Stimulated activated memory B cell treated with anti-CD40 and anti-IgM and Interleukin-4, amounts not matched to agents 10 μg/mL and 1 μg/mL and 100 μg/mL, for 72 hours (primary cell): Measurements from ENCODE around the gene NNMT.

Source experiments
- ATAC-seq: fragments of 150-1000 bp; cut with Tn5 transposase; 2 replicates; pipeline ENCODE4 v1.10.0; 2021
- H3K27ac Mint-ChIP-seq: one replicate; pipeline ENCODE4 v1.8.0; 2022; ENCODE audit warnings: mild to moderate bottlenecking, mixed read lengths
- H3K27me3 Mint-ChIP-seq: one replicate; pipeline ENCODE4 v1.8.0; 2022; ENCODE audit warnings: mixed read lengths
- H3K36me3 Mint-ChIP-seq: one replicate; pipeline ENCODE4 v1.8.0; 2022; ENCODE audit warnings: mixed read lengths
- H3K4me1 Mint-ChIP-seq: one replicate; pipeline ENCODE4 v1.8.0; 2022; ENCODE audit warnings: mixed read lengths
- H3K4me3 Mint-ChIP-seq: one replicate; pipeline ENCODE4 v1.8.0; 2022; ENCODE audit warnings: mild to moderate bottlenecking, moderate library complexity, mixed read lengths
- H3K9me3 Mint-ChIP-seq: one replicate; pipeline ENCODE4 v1.8.0; 2022; ENCODE audit warnings: mixed read lengths

NNMT gene

DNA sequence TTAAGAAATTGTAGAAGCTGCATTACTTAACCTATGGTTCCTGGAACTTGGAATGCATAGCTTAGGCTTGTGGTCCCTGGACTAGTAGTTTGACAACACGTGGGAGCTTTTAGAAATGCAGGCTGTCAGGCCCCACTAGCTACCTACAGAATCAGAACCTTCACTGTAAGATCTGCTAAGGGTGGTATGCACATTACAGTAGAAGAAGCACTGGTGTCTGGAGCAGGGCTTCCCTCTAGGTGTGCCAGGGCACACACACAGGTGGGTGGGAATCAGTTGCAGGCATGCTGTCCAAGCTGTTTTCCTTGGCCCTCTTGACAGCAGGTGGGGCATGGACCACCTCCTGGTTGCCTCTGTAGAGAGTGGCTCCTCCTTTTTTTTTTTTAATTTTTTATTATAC lies 8.8 kb downstream of the NNMT start:
- Mint-ChIP-seq H3K36me3 (no peaks in the 10 kb centered on the region), H3K27ac (no peak overlapping the region), H3K4me1 (no peaks in the 10 kb centered on the region), H3K9me3 (peaks cover 12% of the 10 kb centered on the region), H3K4me3 (no peak overlapping the region), H3K27me3 (peaks cover 45% of the 10 kb centered on the region)
- ATAC-seq: no peak

- Mint-ChIP-seq H3K27ac (no peak overlapping the region), H3K36me3 (no peaks in the 10 kb centered on the region), H3K4me3 (no peak overlapping the region), H3K27me3 (peaks cover 53% of the 10 kb centered on the region), H3K4me1 (no peaks in the 10 kb centered on the region), H3K9me3 (no peaks in the 10 kb centered on the region)
- ATAC-seq: no peak
Observed at GRCh38 chr11:114307524-114308203, 11.5 kb downstream of the NNMT start.

DNA sequence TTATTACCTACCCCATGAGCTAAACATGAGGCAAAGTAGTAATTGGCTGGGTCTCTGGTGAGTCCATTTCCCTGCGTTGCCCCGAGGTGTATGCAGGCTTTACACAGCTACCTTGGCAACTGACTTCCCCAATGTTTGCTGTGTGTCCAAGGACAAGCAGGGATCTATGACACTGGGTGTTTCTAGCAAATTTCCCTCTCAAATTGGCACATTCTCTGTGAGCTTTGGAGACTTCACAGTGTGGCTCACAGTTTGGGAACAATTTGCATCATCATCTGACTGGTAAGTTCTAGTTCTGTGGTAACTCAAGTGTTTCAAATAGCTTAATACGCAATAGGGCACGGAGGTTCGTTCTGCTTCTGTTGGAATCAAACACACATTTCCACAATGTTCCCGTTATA lies 12.5 kb downstream of the NNMT start:
- no peaks in the 10 kb centered on the region for H3K9me3 Mint-ChIP-seq
- no peak overlapping the region for H3K4me3 Mint-ChIP-seq
- ATAC-seq: no peak
- H3K27me3 Mint-ChIP-seq: peaks cover 59% of the 10 kb centered on the region
- no peaks in the 10 kb centered on the region for H3K4me1 Mint-ChIP-seq
- no peak overlapping the region for H3K27ac Mint-ChIP-seq
- no peaks in the 10 kb centered on the region for H3K36me3 Mint-ChIP-seq

DNA sequence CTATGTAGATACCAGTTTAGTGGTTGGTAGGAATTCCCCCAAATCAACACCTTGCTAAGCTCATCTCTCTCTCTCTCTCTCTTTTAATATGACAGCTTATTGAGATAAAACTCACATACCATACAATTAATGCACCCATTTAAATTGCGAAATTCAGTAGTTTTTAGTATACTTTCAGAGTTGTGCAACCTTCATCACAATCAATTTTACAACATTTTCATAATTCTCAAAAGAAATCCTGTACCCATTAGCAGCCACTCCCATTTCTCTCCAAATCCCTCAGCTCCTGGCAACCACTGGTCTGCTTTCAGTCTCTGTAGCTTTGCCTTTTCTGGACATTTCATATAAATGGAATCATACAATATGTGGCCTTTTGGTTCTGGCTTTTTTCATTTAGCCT lies 13.3 kb downstream of the NNMT start:
- Mint-ChIP-seq H3K27me3 (peaks cover 58% of the 10 kb centered on the region), H3K36me3 (no peaks in the 10 kb centered on the region), H3K9me3 (no peaks in the 10 kb centered on the region), H3K27ac (no peak overlapping the region), H3K4me3 (no peak overlapping the region), H3K4me1 (no peaks in the 10 kb centered on the region)
- ATAC-seq: no peak

DNA sequence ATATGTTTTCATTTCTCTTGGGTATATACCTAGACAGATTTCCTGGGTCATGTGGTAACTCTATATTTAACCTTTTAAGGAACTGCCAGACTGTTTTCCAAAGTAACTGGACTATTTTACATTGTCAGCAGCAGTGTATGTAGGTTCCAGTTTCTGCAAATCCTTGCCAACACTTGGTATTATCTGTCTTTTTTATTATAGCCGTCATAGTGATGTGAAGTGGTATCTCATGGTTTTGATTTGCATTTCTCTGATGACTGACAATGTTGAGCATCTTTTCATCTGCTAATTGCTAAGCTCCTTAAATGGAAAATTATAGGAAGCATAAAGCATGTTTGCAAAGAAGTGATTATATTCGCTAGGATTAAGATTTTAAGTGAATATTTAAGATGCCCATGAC lies 13.9 kb downstream of the NNMT start:
- H3K9me3 Mint-ChIP-seq: no peaks in the 10 kb centered on the region
- no peak overlapping the region for H3K4me3 Mint-ChIP-seq
- H3K4me1 Mint-ChIP-seq: no peaks in the 10 kb centered on the region
- no peak for ATAC-seq
- peaks cover 63% of the 10 kb centered on the region for H3K27me3 Mint-ChIP-seq
- H3K27ac Mint-ChIP-seq: no peak overlapping the region
- H3K36me3 Mint-ChIP-seq: no peaks in the 10 kb centered on the region

DNA sequence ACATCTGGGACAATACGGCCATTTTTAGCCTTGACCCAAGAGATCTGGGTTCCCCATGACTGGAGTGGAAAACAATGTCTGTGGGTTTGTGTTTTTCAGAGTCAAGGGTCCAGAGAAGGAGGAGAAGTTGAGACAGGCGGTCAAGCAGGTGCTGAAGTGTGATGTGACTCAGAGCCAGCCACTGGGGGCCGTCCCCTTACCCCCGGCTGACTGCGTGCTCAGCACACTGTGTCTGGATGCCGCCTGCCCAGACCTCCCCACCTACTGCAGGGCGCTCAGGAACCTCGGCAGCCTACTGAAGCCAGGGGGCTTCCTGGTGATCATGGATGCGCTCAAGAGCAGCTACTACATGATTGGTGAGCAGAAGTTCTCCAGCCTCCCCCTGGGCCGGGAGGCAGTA lies 15.7 kb downstream of the NNMT start:
- Mint-ChIP-seq H3K4me1 (peaks cover 9% of the 10 kb centered on the region), H3K36me3 (no peaks in the 10 kb centered on the region), H3K27ac (no peak overlapping the region), H3K27me3 (peaks cover 76% of the 10 kb centered on the region), H3K4me3 (no peak overlapping the region), H3K9me3 (no peaks in the 10 kb centered on the region)
- ATAC-seq: no peak

DNA sequence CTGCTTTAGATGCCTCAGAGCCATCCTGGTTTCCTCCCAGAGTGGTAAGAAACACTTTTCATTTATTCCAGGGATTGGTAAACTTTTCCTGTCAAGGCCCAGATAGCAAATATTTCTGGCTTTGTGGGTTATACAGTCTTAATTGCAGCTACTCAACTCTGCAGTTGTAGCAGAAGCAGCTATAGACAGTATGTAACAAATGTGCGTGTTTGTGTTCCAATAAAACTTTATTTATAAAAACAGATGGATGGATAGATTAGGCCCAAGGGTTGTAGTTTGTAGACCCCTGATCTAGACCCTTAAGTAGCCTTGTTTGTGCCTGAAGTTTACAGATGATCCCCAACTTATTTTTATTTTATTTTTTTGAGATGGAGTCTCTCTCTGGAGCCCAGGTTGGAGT lies 17.9 kb downstream of the NNMT start:
- Mint-ChIP-seq H3K27ac (no peak overlapping the region), H3K36me3 (no peaks in the 10 kb centered on the region), H3K4me3 (no peak overlapping the region), H3K4me1 (peaks cover 9% of the 10 kb centered on the region), H3K9me3 (no peaks in the 10 kb centered on the region), H3K27me3 (peaks cover 58% of the 10 kb centered on the region)
- no peak for ATAC-seq

DNA sequence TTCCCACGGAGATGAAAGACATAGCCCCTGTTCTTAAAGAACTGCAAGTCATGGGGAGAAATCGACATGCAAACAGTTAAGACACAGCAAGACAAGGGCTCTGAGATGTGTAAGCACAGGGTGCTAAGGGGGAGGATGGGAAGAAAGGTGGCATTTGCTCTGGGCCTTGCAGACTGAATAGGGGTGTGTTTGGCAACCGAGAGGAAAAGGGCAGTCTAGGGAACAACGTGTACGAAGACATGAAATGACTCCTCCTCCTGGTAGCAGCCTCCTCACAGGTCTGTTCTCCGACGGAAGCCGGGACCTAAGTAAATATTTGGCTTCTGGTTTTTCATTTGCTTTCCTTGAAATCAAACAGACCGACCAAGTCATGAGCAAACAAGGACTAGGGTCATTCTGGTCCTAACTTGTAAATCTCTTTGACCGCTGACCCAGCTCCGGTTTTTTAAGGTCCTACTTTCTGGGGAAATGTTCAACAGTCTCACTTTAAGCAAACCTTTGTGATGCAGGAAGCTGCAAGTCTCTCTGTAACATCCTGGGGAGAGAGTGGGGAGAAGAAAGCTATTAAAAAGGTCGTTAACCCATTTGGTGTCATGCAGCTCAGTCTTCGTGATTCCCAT lies 19.7 kb downstream of the NNMT start:
- Mint-ChIP-seq H3K4me1 (peaks cover 9% of the 10 kb centered on the region), H3K36me3 (no peaks in the 10 kb centered on the region), H3K27me3 (peaks cover 58% of the 10 kb centered on the region), H3K9me3 (no peaks in the 10 kb centered on the region), H3K27ac (no peak overlapping the region), H3K4me3 (no peak overlapping the region)
- no peak for ATAC-seq

- peaks cover 62% of the 10 kb centered on the region for H3K27me3 Mint-ChIP-seq
- no peaks in the 10 kb centered on the region for H3K36me3 Mint-ChIP-seq
- no peak overlapping the region for H3K27ac Mint-ChIP-seq
- no peak overlapping the region for H3K4me3 Mint-ChIP-seq
- H3K9me3 Mint-ChIP-seq: no peaks in the 10 kb centered on the region
- H3K4me1 Mint-ChIP-seq: peaks cover 9% of the 10 kb centered on the region
- no peak for ATAC-seq
Observed at GRCh38 chr11:114316980-114317786, 21.0 kb downstream of the NNMT start.

DNA sequence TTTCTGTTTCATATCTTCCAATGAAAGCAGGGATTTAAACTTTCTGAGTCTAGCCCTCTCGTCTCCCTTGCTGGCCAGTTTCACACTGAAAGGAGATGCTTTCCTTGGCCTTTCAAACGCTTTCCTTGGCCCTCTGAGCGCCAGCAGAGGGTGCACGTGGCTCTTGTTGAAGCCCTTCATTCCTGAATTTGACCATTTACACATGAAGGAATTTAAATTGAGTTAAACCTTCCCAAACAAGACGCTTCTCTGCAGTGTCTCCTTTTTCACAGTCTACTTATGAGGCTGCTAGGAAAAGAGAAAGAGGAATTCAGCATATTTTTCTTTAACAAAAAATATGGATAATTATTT lies 21.6 kb downstream of the NNMT start:
- H3K9me3 Mint-ChIP-seq: no peaks in the 10 kb centered on the region
- no peak overlapping the region for H3K27ac Mint-ChIP-seq
- peaks cover 9% of the 10 kb centered on the region for H3K4me1 Mint-ChIP-seq
- no peaks in the 10 kb centered on the region for H3K36me3 Mint-ChIP-seq
- no peak for ATAC-seq
- H3K27me3 Mint-ChIP-seq: peaks cover 58% of the 10 kb centered on the region
- no peak overlapping the region for H3K4me3 Mint-ChIP-seq

DNA sequence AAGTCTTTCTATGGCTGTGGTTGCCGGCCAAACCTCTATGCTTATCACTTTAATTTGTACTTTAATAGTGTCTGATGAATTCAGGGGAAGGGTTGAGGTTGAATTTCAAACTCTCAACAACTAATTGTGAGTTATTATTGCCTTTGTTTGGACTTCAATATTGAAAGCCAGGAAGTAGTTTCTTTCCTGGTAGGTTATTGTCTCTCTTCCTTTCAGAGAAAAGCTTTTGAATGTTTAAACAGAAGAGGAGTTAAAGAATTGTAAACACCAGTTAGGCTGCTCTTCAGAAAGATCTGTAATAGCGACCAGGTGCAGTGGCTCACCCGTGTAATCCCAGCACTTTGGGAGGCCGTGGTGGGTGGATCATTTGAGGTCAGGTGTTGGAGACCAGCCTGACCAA lies 22.2 kb downstream of the NNMT start:
- Mint-ChIP-seq H3K27ac (no peak overlapping the region), H3K9me3 (no peaks in the 10 kb centered on the region), H3K4me3 (no peak overlapping the region), H3K36me3 (no peaks in the 10 kb centered on the region), H3K27me3 (peaks cover 52% of the 10 kb centered on the region), H3K4me1 (peaks cover 9% of the 10 kb centered on the region)
- no peak for ATAC-seq

- peaks cover 2% of the 10 kb centered on the region for H3K9me3 Mint-ChIP-seq
- ATAC-seq: no peak
- no peak overlapping the region for H3K4me3 Mint-ChIP-seq
- no peaks in the 10 kb centered on the region for H3K36me3 Mint-ChIP-seq
- H3K27ac Mint-ChIP-seq: no peak overlapping the region
- peaks cover 44% of the 10 kb centered on the region for H3K27me3 Mint-ChIP-seq
- H3K4me1 Mint-ChIP-seq: peaks cover 9% of the 10 kb centered on the region
Observed at GRCh38 chr11:114319716-114320328, 23.6 kb downstream of the NNMT start.

DNA sequence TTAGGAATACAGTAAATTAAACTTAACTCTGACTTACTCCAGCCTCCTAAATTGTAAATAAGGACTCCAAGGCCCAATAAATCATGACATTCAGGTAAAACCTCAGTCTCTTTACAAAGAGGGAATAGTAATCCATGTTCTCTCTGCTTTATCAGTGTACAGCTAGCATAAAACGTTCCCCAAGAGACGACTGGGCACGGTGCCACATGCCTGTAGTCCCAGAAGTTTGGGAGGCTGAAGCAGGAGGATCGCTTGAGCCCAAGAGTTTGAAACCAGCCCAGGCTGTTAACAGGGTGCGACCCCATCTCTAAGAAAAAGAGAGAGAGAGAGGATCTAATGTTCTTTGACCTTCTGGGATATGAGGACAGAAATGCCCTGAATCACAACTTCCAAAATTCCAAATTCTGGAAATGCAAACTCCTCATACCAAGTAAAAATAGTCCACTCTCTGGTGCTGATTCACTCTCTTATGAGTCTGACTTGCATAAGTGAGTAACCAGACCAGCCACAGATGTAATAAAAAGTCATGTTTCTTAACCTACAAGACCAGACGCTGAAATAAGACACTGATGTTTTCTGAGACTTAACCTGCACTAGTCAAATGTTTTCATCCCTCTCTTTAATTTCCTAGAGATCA lies 25.5 kb downstream of the NNMT start:
- no peak for ATAC-seq
- no peak overlapping the region for H3K27ac Mint-ChIP-seq
- H3K9me3 Mint-ChIP-seq: peaks cover 2% of the 10 kb centered on the region
- peaks cover 33% of the 10 kb centered on the region for H3K27me3 Mint-ChIP-seq
- H3K4me3 Mint-ChIP-seq: no peak overlapping the region
- H3K4me1 Mint-ChIP-seq: no peaks in the 10 kb centered on the region
- H3K36me3 Mint-ChIP-seq: no peaks in the 10 kb centered on the region

- H3K4me1 Mint-ChIP-seq: no peaks in the 10 kb centered on the region
- no peaks in the 10 kb centered on the region for H3K36me3 Mint-ChIP-seq
- peaks cover 40% of the 10 kb centered on the region for H3K27me3 Mint-ChIP-seq
- peaks cover 2% of the 10 kb centered on the region for H3K9me3 Mint-ChIP-seq
- no peak for ATAC-seq
- no peak overlapping the region for H3K27ac Mint-ChIP-seq
- H3K4me3 Mint-ChIP-seq: no peak overlapping the region
Observed at GRCh38 chr11:114322934-114323333, 26.7 kb downstream of the NNMT start.

DNA sequence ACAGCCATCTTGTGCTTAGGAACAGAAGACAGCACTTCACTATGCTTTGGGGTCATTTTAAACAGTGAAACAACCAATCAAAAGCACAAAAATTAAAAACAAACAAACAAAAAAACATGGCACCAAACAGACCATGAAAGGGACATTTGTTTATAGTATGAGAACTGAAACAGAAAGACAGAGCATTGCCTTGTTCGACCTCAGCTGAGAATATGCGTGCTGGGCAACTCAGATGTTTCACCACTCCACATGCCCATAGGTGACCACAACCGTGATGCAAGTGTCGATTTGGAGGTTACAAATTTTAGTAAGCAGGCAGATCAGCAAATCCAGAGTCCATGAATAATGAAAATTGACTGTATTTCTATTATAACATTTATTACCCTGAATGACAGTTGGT lies 30.0 kb downstream of the NNMT start:
- Mint-ChIP-seq H3K27me3 (peaks cover 42% of the 10 kb centered on the region), H3K27ac (no peak overlapping the region), H3K9me3 (peaks cover 10% of the 10 kb centered on the region), H3K4me1 (no peaks in the 10 kb centered on the region), H3K4me3 (no peak overlapping the region), H3K36me3 (peaks cover 6% of the 10 kb centered on the region)
- no peak for ATAC-seq
